ENCODE measurements around the gene OGA. TPM values are rescaled to one million over a fixed set of nuclear protein-coding genes. Genes with fewer than 3 reads are reported as not detected.

Gene OGA
- total and polyA plus RNA-seq, 2 donors (not counting 3 experiments of a cell fraction or from before 2014, with no cell fraction given) = 30.8 to 118 TPM

- no peaks in the 10 kb centered on the region for H4K20me1 ChIP-seq (replicated peaks; ENCODE audit: control insufficient read depth, extremely low read depth, insufficient read depth, low read length)
- dilution Hi-C loops (cut with MboI; ENCODE audit: extremely low pct_ligation_motif_present, low sequenced_read_pairs) = no loop called here
- FAIRE-seq (no peak), DNase-seq (ENCODE audit: low read depth, low spot score) (no peak)
- no TSS peak for BruUV-seq (replicated peaks)
- H2AFZ ChIP-seq (ENCODE audit: low read depth, low read length) = no peak overlapping the region
- no peaks in the 10 kb centered on the region for H3K79me2 ChIP-seq (ENCODE audit: control insufficient read depth, insufficient read depth, low read length)
- H3K4me3 ChIP-seq (replicated peaks in 1 of 3; ENCODE audit: insufficient read depth in 1 of 3, low read depth in 1 of 3, low read length in 3 of 3) = no peak overlapping the region
- no peaks in the 10 kb centered on the region for H3K9me1 ChIP-seq (replicated peaks; ENCODE audit: control insufficient read depth, extremely low read depth, insufficient read depth, low read length)
- ChIA-PET CTCF (interaction anchor here (3.1 to 3.3 kb wide), 3 partner anchors 9 to 164 kb away, joined by 15 to 20 read pairs (median 19); no protein-coding TSS in a partner anchor), POLR2A (no interaction called here)
- no peak overlapping the region for H3K4me2 ChIP-seq (ENCODE audit: insufficient read depth, low read length)
- H3K36me3 ChIP-seq (ENCODE audit: control insufficient read depth in 2 of 2, extremely low read depth in 1 of 2, insufficient read depth in 2 of 2, low read length in 2 of 2) = no peaks in the 10 kb centered on the region
- intact Hi-C loops (cut with micrococcal nuclease) = loop anchor here (5.0 kb wide), 1 partner anchor 91 kb away; no protein-coding TSS in a partner anchor
- H3K9ac ChIP-seq (replicated peaks; ENCODE audit: extremely low read depth, insufficient read depth, low read length) = no peak overlapping the region
- H3K27ac ChIP-seq (ENCODE audit: insufficient read depth, low read depth, low read length) = no peak overlapping the region
- H3K27me3 ChIP-seq (ENCODE audit: control insufficient read depth in 2 of 2, insufficient read depth in 2 of 2, low read length in 2 of 2) = no peaks in the 10 kb centered on the region
- TF ChIP-seq POLR2A (IDR thresholded peaks at IDR 0.05; ENCODE audit: low read depth, low read length) (no peak), CTCF (IDR thresholded peaks at IDR 0.05; ENCODE audit: extremely low read depth in 1 of 2, insufficient read depth in 1 of 2, low read depth in 1 of 2, low read length in 2 of 2) (no peak), FOS (IDR thresholded peaks at IDR 0.05; ENCODE audit: borderline replicate concordance, insufficient read depth, low read length) (no peak), MYC (IDR thresholded peaks at IDR 0.05; ENCODE audit: low read depth, low read length) (no peak), JUN (IDR thresholded peaks at IDR 0.05; ENCODE audit: borderline replicate concordance, insufficient read depth, insufficient read length, low read depth) (no peak), GATA2 (IDR thresholded peaks at IDR 0.05; ENCODE audit: insufficient read depth, insufficient read length, low read depth, low read length) (no peak), POLR2AphosphoS5 (IDR thresholded peaks at IDR 0.05; ENCODE audit: insufficient read depth, low read depth, low read length) (no peak), MAX (IDR thresholded peaks at IDR 0.05; ENCODE audit: insufficient read depth, insufficient read length) (no peak), EZH2 (IDR thresholded peaks at IDR 0.05; ENCODE audit: borderline replicate concordance, low read depth, low read length, severe bottlenecking) (no peak)
- peaks cover 28% of the 10 kb centered on the region for H3K4me1 ChIP-seq (ENCODE audit: control insufficient read depth, extremely low read depth, insufficient read depth, low read length)
- H3K9me3 ChIP-seq (replicated peaks; ENCODE audit: control insufficient read depth, insufficient read depth, low read length) = no peaks in the 10 kb centered on the region
Observed at GRCh38 chr10:101845893-101846292, 27.6 kb upstream of the OGA start.
